Type B pancreatic cell (in vitro differentiated cells): Measurements from ENCODE around the gene LTBP4. TPM values are rescaled to one million over a fixed set of nuclear protein-coding genes. Genes with fewer than 3 reads are reported as not detected.

Experiments used
- DNase-seq: peaks from one replicate; pipeline ENCODE4 v3.0.0; 2021; ENCODE audit warnings: mixed read lengths; ENCODE audit not compliant: unreplicated experiment; ENCODE audit errors: extremely low spot score
- H3K27ac Mint-ChIP-seq: 2 replicates; pipeline ENCODE4 v1.8.0; 2021; ENCODE audit warnings: mild to moderate bottlenecking, mixed read lengths
- H3K27me3 Mint-ChIP-seq: 2 replicates; pipeline ENCODE4 v1.8.0; 2021; ENCODE audit warnings: mixed read lengths
- H3K36me3 Mint-ChIP-seq: 2 replicates; pipeline ENCODE4 v1.8.0; 2021; ENCODE audit warnings: mixed read lengths
- H3K4me1 Mint-ChIP-seq: one replicate; pipeline ENCODE4 v1.8.0; 2021; ENCODE audit warnings: mixed read lengths; ENCODE audit not compliant: unreplicated experiment
- H3K4me3 Mint-ChIP-seq: 2 replicates; pipeline ENCODE4 v1.8.0; 2021; ENCODE audit warnings: mild to moderate bottlenecking, mixed read lengths
- H3K9me3 Mint-ChIP-seq: 2 replicates; pipeline ENCODE4 v1.8.0; 2021; ENCODE audit warnings: mixed read lengths
- total RNA-seq: library from RNA; stranded (reverse); gene quantifications from 2 replicates; pipeline ENCODE4 v1.2.1, GENCODE V29; 2021; ENCODE audit warnings: low replicate concordance
- TF ChIP-seq, protein P1 (sequence below): fragments of 200-600 bp; sonication (generic); conservative IDR thresholded peaks from 2 replicates; pipeline ENCODE4 v1.5.0; 2021; ENCODE audit warnings: antibody characterized with exemption, mild to moderate bottlenecking

Gene LTBP4
- total RNA-seq, 1 donor from 2014 or later: 145 TPM

GRCh38 chr19:40585982-40586422, 15.2 kb upstream of the LTBP4 start:
- Mint-ChIP-seq H3K36me3 (peaks cover 16% of the 10 kb centered on the region), H3K27me3 (no peaks in the 10 kb centered on the region), H3K4me1 (no peaks in the 10 kb centered on the region), H3K4me3 (no peak overlapping the region), H3K27ac (no peak overlapping the region), H3K9me3 (no peaks in the 10 kb centered on the region)
- TF ChIP-seq, protein P1, sequence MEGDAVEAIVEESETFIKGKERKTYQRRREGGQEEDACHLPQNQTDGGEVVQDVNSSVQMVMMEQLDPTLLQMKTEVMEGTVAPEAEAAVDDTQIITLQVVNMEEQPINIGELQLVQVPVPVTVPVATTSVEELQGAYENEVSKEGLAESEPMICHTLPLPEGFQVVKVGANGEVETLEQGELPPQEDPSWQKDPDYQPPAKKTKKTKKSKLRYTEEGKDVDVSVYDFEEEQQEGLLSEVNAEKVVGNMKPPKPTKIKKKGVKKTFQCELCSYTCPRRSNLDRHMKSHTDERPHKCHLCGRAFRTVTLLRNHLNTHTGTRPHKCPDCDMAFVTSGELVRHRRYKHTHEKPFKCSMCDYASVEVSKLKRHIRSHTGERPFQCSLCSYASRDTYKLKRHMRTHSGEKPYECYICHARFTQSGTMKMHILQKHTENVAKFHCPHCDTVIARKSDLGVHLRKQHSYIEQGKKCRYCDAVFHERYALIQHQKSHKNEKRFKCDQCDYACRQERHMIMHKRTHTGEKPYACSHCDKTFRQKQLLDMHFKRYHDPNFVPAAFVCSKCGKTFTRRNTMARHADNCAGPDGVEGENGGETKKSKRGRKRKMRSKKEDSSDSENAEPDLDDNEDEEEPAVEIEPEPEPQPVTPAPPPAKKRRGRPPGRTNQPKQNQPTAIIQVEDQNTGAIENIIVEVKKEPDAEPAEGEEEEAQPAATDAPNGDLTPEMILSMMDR: no peak
- no peak for DNase-seq

GRCh38 chr19:40586611-40587010, 14.6 kb upstream of the LTBP4 start:
- H3K27ac Mint-ChIP-seq: no peak overlapping the region
- H3K4me1 Mint-ChIP-seq: no peaks in the 10 kb centered on the region
- TF ChIP-seq, protein P1: no peak
- H3K27me3 Mint-ChIP-seq: no peaks in the 10 kb centered on the region
- H3K4me3 Mint-ChIP-seq: no peak overlapping the region
- no peaks in the 10 kb centered on the region for H3K9me3 Mint-ChIP-seq
- no peak for DNase-seq
- H3K36me3 Mint-ChIP-seq: peaks cover 16% of the 10 kb centered on the region

GRCh38 chr19:40588110-40588854, 12.9 kb upstream of the LTBP4 start:
- H3K4me3 Mint-ChIP-seq: no peak overlapping the region
- no peaks in the 10 kb centered on the region for H3K9me3 Mint-ChIP-seq
- TF ChIP-seq, protein P1: no peak
- no peak overlapping the region for H3K27ac Mint-ChIP-seq
- peaks cover 12% of the 10 kb centered on the region for H3K36me3 Mint-ChIP-seq
- DNase-seq: no peak
- no peaks in the 10 kb centered on the region for H3K4me1 Mint-ChIP-seq
- H3K27me3 Mint-ChIP-seq: no peaks in the 10 kb centered on the region

DNA sequence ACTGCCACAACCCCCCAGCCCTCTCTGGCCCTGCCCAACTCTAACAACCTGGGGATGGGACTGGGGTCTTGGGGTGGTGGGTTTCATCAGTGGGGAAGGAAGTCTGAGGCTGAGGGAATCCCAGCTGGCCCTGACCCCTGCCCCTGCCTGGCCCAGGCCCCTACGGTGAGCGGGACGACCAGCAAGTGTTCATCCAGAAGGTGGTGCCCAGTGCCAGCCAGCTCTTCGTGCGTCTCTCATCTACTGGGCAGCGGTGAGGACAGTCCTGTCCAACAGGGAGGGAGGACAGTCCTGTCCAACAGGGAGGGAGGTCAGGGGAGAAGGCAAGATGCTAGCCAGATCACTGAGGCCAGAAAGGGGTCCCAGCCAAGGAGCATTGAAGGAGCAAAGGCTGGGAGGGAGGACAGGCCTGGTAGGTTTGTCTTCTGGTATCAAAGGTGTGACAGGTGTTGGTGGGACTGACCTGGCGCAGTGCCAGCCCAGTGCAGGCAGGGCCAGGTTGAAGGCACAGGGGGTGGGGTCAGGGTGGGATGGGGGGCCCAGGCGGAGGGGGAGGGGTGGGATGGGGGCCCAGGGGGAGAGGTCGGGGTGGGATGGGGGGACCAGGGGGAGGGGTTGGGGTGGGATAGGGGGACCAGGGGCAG, 12.1 kb upstream of the LTBP4 start:
- Mint-ChIP-seq H3K4me1 (peaks cover under 1% of the 10 kb centered on the region), H3K27ac (no peak overlapping the region), H3K9me3 (no peaks in the 10 kb centered on the region), H3K36me3 (peaks cover 9% of the 10 kb centered on the region), H3K4me3 (no peak overlapping the region), H3K27me3 (peaks cover 1% of the 10 kb centered on the region)
- DNase-seq: no peak
- TF ChIP-seq, protein P1: no peak

DNA sequence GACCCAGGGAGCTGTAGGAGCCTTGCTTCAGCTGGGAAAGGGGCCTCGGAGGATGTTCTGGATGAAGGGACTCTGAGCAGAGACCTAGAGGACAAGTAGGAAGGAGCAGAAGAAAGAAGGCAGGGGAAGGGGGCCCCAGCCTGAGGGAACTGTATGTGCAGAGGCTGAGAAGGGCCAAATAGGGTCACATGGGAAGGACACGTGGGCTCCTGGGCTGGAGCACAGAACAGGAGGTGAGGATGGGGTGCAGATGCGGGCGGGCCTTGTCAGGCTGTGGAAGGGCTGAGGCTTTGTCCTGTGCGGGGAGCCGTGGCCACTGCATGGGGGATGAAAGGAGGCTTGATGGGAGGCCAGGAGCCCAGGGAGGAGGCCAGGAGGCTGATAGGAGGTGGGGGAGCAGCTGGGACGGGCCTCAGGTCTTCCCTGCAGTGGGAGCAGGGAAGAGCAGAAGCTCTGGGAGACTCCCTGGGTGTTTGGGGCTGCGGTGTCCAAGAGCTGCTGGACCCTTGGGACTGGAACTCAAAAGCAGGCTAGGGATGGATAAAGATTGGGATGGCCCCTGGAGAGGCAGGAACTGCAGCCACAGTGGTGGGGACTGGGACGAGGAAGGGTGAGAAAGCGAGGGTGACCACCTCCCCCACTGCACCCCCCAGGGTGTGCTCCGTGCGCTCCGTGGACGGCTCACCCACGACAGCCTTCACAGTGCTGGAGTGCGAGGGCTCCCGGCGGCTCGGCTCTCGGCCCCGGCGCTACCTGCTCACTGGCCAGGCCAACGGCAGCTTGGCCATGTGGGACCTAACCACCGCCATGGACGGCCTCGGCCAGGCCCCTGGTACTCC, 11.4 kb upstream of the LTBP4 start:
- H3K36me3 Mint-ChIP-seq: peaks cover 3% of the 10 kb centered on the region
- peaks cover 8% of the 10 kb centered on the region for H3K27me3 Mint-ChIP-seq
- TF ChIP-seq, protein P1: no peak
- DNase-seq: peak; percentile 62
- H3K27ac Mint-ChIP-seq: no peak overlapping the region
- H3K4me3 Mint-ChIP-seq: no peak overlapping the region
- no peaks in the 10 kb centered on the region for H3K9me3 Mint-ChIP-seq
- peaks cover 7% of the 10 kb centered on the region for H3K4me1 Mint-ChIP-seq
